WTC11 (cell line): ENCODE results near the gene FBXO31. TPM values are rescaled to one million over a fixed set of nuclear protein-coding genes. Genes with fewer than 3 reads are reported as not detected.

Source experiments
- ATAC-seq: fragments of 200-7000 bp; cut with Tn5 transposase; 2 replicates; pipeline ENCODE4 v1.10.0; 2021; ENCODE audit warnings: mild to moderate bottlenecking, moderate library complexity
- CTCF ChIA-PET: fragments of 300-600 bp; sonication (Branson Sonifier 250); formaldehyde crosslinking; loops from one replicate; lab custom pipeline; 2021; ENCODE audit warnings: antibody characterized with exemption; lab: Charles Lee
- POLR2A ChIA-PET: fragments of 350-600 bp; sonication (Branson Sonifier 250); formaldehyde crosslinking; loops from one replicate; lab custom pipeline; 2021; ENCODE audit warnings: antibody characterized with exemption; lab: Charles Lee
- DNase-seq: peaks from one replicate; pipeline ENCODE4 v3.0.0; 2021; ENCODE audit warnings: low spot score
- H3K27ac Mint-ChIP-seq: 2 replicates; pipeline ENCODE4 v1.8.0; 2021; ENCODE audit warnings: mixed read lengths
- H3K27me3 Mint-ChIP-seq: 2 replicates; pipeline ENCODE4 v1.8.0; 2021; ENCODE audit warnings: low read depth, mild to moderate bottlenecking, moderate library complexity, mixed read lengths
- H3K36me3 Mint-ChIP-seq: 2 replicates; pipeline ENCODE4 v1.8.0; 2021; ENCODE audit warnings: mixed read lengths
- H3K4me1 Mint-ChIP-seq: 2 replicates; pipeline ENCODE4 v1.8.0; 2022; ENCODE audit warnings: mixed read lengths
- H3K4me3 Mint-ChIP-seq: 2 replicates; pipeline ENCODE4 v1.8.0; 2021; ENCODE audit warnings: mild to moderate bottlenecking, moderate library complexity, mixed read lengths
- H3K9me3 Mint-ChIP-seq: 2 replicates; pipeline ENCODE4 v1.8.0; 2021; ENCODE audit warnings: mixed read lengths
- AFF4 ChIP-seq: sonication (generic); formaldehyde crosslinking; IDR thresholded peaks from 2 replicates; pipeline ENCODE4 v1.8.1; 2023; ENCODE audit warnings: mild to moderate bottlenecking, missing genetic modification reagents, borderline replicate concordance
- ATF6 ChIP-seq: sonication (generic); formaldehyde crosslinking; IDR thresholded peaks from 2 replicates; pipeline ENCODE4 v1.8.1; 2023; ENCODE audit warnings: mild to moderate bottlenecking, missing genetic modification reagents
- CBFB ChIP-seq: sonication (generic); formaldehyde crosslinking; IDR thresholded peaks from 2 replicates; pipeline ENCODE4 v1.8.1; 2022; ENCODE audit warnings: mild to moderate bottlenecking, low read depth, missing genetic modification reagents
- CTCF ChIP-seq: fragments of 200-600 bp; IDR thresholded peaks from 2 replicates; pipeline ENCODE4 v1.8.0; 2022; ENCODE audit warnings: antibody characterized with exemption
- ESRRA ChIP-seq: sonication (generic); formaldehyde crosslinking; IDR thresholded peaks from 2 replicates; pipeline ENCODE4 v1.8.1; 2022; ENCODE audit warnings: mild to moderate bottlenecking, missing genetic modification reagents, borderline replicate concordance
- FOXJ3 ChIP-seq: sonication (generic); formaldehyde crosslinking; IDR thresholded peaks from 2 replicates; pipeline ENCODE4 v1.9.0; 2021; ENCODE audit warnings: missing genetic modification reagents, mild to moderate bottlenecking, borderline replicate concordance
- FOXP4 ChIP-seq: sonication (generic); formaldehyde crosslinking; IDR thresholded peaks from 2 replicates; pipeline ENCODE4 v1.8.0; 2022; ENCODE audit warnings: mild to moderate bottlenecking, missing genetic modification reagents
- HMGXB4 ChIP-seq: sonication (generic); formaldehyde crosslinking; IDR thresholded peaks from 2 replicates; pipeline ENCODE4 v1.8.1; 2023; ENCODE audit warnings: mild to moderate bottlenecking, moderate library complexity, missing genetic modification reagents
- KAT7 ChIP-seq: sonication (generic); formaldehyde crosslinking; IDR thresholded peaks from 2 replicates; pipeline ENCODE4 v1.8.1; 2023; ENCODE audit warnings: missing genetic modification reagents, mild to moderate bottlenecking, borderline replicate concordance
- MLX ChIP-seq: sonication (generic); formaldehyde crosslinking; IDR thresholded peaks from 2 replicates; pipeline ENCODE4 v1.8.1; 2023; ENCODE audit warnings: mild to moderate bottlenecking, missing genetic modification reagents, moderate library complexity
- MXD4 ChIP-seq: fragments of 250-450 bp; sonication (Bioruptor Pico); IDR thresholded peaks from 2 replicates; pipeline ENCODE4 v1.8.0; 2021; ENCODE audit warnings: mild to moderate bottlenecking, moderate library complexity, borderline replicate concordance
- ZNF138 ChIP-seq: sonication (generic); formaldehyde crosslinking; conservative IDR thresholded peaks from 2 replicates; pipeline ENCODE4 v1.8.1; 2022; ENCODE audit warnings: mild to moderate bottlenecking, moderate library complexity, missing genetic modification reagents
- ZNF263 ChIP-seq: sonication (generic); formaldehyde crosslinking; IDR thresholded peaks from 2 replicates; pipeline ENCODE4 v1.8.1; 2022; ENCODE audit warnings: low read depth, mild to moderate bottlenecking, moderate library complexity, missing genetic modification reagents
- ZNF317 ChIP-seq: sonication (generic); formaldehyde crosslinking; IDR thresholded peaks from 2 replicates; pipeline ENCODE4 v1.8.1; 2023; ENCODE audit warnings: low read depth, mild to moderate bottlenecking, moderate library complexity, missing genetic modification reagents, borderline replicate concordance
- total RNA-seq: library from RNA; stranded (reverse); gene quantifications from 3 replicates; pipeline ENCODE4 v1.2.3, GENCODE V29; 2021

The FBXO31 gene
- total RNA-seq, 1 experiment from 2014 or later: 22.6 TPM

- H3K27ac Mint-ChIP-seq: no peak overlapping the region
- POLR2A ChIA-PET: interaction anchor here (1.1 kb wide), 1 partner anchor 62 kb away, joined by 4 read pairs; the partner anchor contains the start of gene FBXO31
- peaks cover 2% of the 10 kb centered on the region; the same call in 1 of the 2 replicates for H3K27me3 Mint-ChIP-seq
- H3K36me3 Mint-ChIP-seq: no peaks in the 10 kb centered on the region
- no peak for ATAC-seq
- no peak for DNase-seq
- peaks cover 9% of the 10 kb centered on the region for H3K4me1 Mint-ChIP-seq
- H3K4me3 Mint-ChIP-seq: no peak overlapping the region
- no peak for TF ChIP-seq ESRRA (CRISPR knock-in tag)
- no peak for TF ChIP-seq HMGXB4 (CRISPR knock-in tag)
- no peak for TF ChIP-seq AFF4 (CRISPR knock-in tag)
- no peak for TF ChIP-seq ZNF138
- no peak for TF ChIP-seq KAT7
- TF ChIP-seq FOXP4: no peak
- no peak for TF ChIP-seq MXD4 (CRISPR knock-in tag)
- no peak for TF ChIP-seq ZNF263
- TF ChIP-seq ATF6 (CRISPR knock-in tag): no peak
- no peak for TF ChIP-seq FOXJ3 (CRISPR knock-in tag)
- no peak for TF ChIP-seq CBFB (CRISPR knock-in tag)
- no peak for TF ChIP-seq ZNF317 (CRISPR knock-in tag)
- no peak for TF ChIP-seq MLX
- no peak for TF ChIP-seq CTCF
- TF ChIP-seq, all 79 proteins: peak for 0
- CTCF ChIA-PET: interaction anchor here (1.1 kb wide), 1 partner anchor 448 kb away, joined by 3 read pairs; no protein-coding TSS in a partner anchor
- H3K9me3 Mint-ChIP-seq: no peaks in the 10 kb centered on the region
Observed at GRCh38 chr16:87321336-87322107, 62.1 kb downstream of the FBXO31 start.
